Mesothelial cell of epicardium (in vitro differentiated cells): ENCODE results near the gene FLAD1. TPM values are rescaled to one million over a fixed set of nuclear protein-coding genes. Genes with fewer than 3 reads are reported as not detected.

ENCODE experiments used
- DNase-seq, 2 experiments: peaks; one replicate each; pipeline ENCODE4 v3.0.0; 2021; ENCODE audit warnings: low spot score in 2 of 2; ENCODE audit not compliant: unreplicated experiment in 2 of 2
- H3K27ac Mint-ChIP-seq: 2 replicates; pipeline ENCODE4 v1.8.0; 2021; ENCODE audit warnings: mixed read lengths
- H3K27me3 Mint-ChIP-seq: 2 replicates; pipeline ENCODE4 v1.8.0; 2021; ENCODE audit warnings: low read depth, mixed read lengths
- H3K36me3 Mint-ChIP-seq: 2 replicates; pipeline ENCODE4 v1.8.0; 2021; ENCODE audit warnings: mixed read lengths
- H3K4me1 Mint-ChIP-seq: 2 replicates; pipeline ENCODE4 v1.8.0; 2021; ENCODE audit warnings: mixed read lengths
- H3K4me3 Mint-ChIP-seq: 2 replicates; pipeline ENCODE4 v1.8.0; 2021; ENCODE audit warnings: mild to moderate bottlenecking, moderate library complexity, mixed read lengths
- H3K9me3 Mint-ChIP-seq: 2 replicates; pipeline ENCODE4 v1.8.0; 2021; ENCODE audit warnings: mixed read lengths
- CTCF ChIP-seq: fragments of 200-600 bp; sonication (generic); IDR thresholded peaks from one replicate; pipeline ENCODE4 v1.5.0; 2021; ENCODE audit warnings: antibody characterized with exemption; ENCODE audit not compliant: unreplicated experiment
- total RNA-seq: library from RNA; stranded (reverse); gene quantifications from 3 replicates; pipeline ENCODE4 v1.2.1, GENCODE V29; 2021

The FLAD1 gene
- total RNA-seq, 1 donor from 2014 or later: 48.3 TPM

- Mint-ChIP-seq H3K4me3 (no peak overlapping the region), H3K9me3 (no peaks in the 10 kb centered on the region), H3K27ac (no peak overlapping the region), H3K27me3 (no peaks in the 10 kb centered on the region), H3K4me1 (peaks cover 47% of the 10 kb centered on the region), H3K36me3 (peaks cover 12% of the 10 kb centered on the region)
- TF ChIP-seq CTCF: no peak
- DNase-seq: no peak
These were observed 15.7 kb upstream of the FLAD1 start for GRCh38 chr1:154967331-154967950.

- Mint-ChIP-seq H3K27ac (peak overlapping the region; percentile 48), H3K27me3 (no peaks in the 10 kb centered on the region), H3K4me1 (peaks cover 42% of the 10 kb centered on the region), H3K4me3 (peak overlapping the region; percentile 59), H3K9me3 (no peaks in the 10 kb centered on the region), H3K36me3 (peaks cover 11% of the 10 kb centered on the region)
- no peak for TF ChIP-seq CTCF
- no peak for DNase-seq
These were observed 14.4 kb upstream of the FLAD1 start for GRCh38 chr1:154968731-154969130.

DNA sequence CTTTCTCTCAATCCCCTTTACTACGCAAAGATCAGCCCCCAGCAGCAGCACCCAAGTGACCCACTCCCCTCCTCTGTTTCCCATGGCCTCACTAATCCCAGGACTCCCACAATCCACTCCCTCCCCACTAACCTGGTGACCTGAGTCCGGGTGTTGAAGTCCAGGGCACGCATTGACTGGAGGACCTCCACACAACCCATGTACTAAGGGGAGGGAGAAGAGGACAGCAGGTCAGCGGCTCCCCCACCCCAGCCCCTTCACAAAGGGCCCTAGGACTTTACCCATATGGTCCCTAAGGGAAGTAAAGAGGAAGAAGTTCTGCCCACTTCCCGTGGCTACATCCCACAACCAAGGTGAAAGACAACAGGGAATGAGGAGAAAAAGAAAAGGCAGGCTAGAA, 13.9 kb upstream of the FLAD1 start:
- no peak for DNase-seq
- Mint-ChIP-seq H3K27ac (peak overlapping the region; percentile 13), H3K27me3 (no peaks in the 10 kb centered on the region), H3K4me3 (peak overlapping the region; percentile 59), H3K36me3 (peaks cover 9% of the 10 kb centered on the region), H3K9me3 (no peaks in the 10 kb centered on the region), H3K4me1 (peaks cover 40% of the 10 kb centered on the region)
- TF ChIP-seq CTCF: no peak

DNA sequence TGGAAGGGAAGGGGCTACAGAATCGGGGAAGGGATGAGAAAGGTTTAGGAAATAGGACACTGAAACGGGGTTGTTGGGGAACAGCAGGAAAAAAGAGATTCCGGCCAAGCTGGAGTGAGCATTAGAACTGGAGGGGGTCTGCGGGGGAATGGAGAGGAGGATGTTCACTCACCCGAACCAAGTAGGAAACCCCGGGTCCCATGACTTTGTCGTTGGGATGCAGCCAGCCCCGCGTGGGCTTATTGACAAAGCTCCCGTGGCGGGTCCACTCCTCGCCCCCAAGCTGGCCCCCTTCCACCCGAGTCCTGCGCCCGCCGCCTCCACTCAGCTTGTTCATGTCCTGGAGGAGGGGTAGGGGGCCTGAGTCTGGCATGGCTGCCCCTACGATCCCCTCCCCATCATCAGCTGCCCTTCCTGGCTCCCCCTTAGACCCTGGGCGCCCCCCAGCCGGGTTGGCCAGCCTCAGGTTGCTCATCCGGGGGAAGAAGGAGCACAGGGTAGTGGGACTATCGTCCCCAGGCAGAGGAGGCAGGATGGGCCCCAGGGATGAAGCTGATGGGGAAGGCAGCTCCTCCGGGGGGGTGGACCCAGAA, 13.2 kb upstream of the FLAD1 start:
- H3K4me3 Mint-ChIP-seq: peak overlapping the region; percentile 59
- no peaks in the 10 kb centered on the region for H3K27me3 Mint-ChIP-seq
- H3K27ac Mint-ChIP-seq: peak overlapping the region; percentile 13
- H3K36me3 Mint-ChIP-seq: peaks cover 9% of the 10 kb centered on the region
- peaks cover 40% of the 10 kb centered on the region for H3K4me1 Mint-ChIP-seq
- no peak for TF ChIP-seq CTCF
- no peaks in the 10 kb centered on the region for H3K9me3 Mint-ChIP-seq
- no peak for DNase-seq

DNA sequence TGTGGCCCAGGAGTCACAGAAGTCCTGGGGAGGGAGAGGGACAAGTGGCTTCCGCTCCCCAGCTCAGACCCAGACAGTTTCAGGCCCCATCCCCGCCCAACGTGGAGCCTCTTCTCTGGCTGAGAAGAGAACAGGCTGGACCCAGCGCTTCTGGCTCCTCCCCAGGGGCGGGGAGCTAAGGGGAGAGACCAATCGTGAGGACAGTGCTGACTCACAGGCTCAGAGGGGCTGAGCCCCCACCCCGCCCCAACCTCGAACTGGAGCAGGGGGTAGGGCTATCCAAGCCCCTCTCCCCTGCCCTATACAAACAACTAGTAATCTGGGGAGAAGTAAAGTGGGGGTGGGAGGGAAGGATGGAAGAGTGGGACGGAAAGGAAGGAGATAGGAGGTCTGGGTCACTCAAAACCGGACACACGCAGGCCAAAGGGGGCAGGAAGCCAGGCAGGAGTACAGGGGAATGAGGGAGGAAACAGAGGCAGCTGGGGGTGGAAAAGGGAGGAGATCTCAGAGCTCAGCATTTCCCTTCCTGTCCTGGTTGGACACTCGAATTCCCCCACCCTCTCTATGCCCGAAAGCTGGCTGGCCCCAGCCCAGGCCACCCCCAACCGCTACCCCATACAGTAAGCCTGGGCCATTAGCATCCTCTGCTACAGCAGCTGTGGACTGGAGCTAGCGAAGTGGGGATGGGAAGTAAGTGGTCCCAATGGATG, 12.4 kb upstream of the FLAD1 start, which contains the start of gene SHC1:
SHC1 (minus strand) TSS at position 117 of the 710 bp plus-strand sequence. CDS start 221 bp downstream, outside the sequence.
- peak within 1 kb of the TSS; percentile 13 for H3K27ac Mint-ChIP-seq
- peak within 1 kb of the TSS; percentile 59 for H3K4me3 Mint-ChIP-seq
- peaks cover 40% of the 10 kb centered on the region for H3K4me1 Mint-ChIP-seq
- H3K36me3 Mint-ChIP-seq: peaks cover 5% of the 10 kb centered on the region
- no peaks in the 10 kb centered on the region for H3K9me3 Mint-ChIP-seq
- H3K27me3 Mint-ChIP-seq: no peaks in the 10 kb centered on the region
- TF ChIP-seq CTCF: no peak
- DNase-seq: peak; percentile 74 to 85
